Measurements from ENCODE around the gene CARD11.
"Not testable (repeated sequence)": the region's sequence is repeated elsewhere in the genome, so short reads cannot be mapped to it uniquely, and the experiment has no call there.

The CARD11 gene

GRCh38 chr7:3063016-3063753 is 19.5 kb upstream of the CARD11 start:
- peak; percentile 63 for DNase-seq

DNA sequence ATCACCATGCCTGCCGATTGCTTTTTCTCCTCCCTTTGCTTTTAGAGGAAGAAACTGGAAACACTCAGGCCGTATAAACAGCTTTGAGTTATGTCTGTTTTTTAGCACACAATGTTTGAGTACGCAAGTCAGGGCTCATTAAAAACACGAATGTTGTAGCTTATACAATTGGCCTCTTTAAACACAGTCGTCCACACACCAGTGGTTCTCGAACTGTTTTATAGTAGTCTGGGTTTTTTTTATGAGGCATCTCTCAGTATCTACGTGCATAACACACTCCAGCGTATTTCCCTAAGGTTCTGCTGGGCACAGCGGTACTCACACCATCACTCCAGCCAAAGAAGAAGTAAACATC is 13.4 kb upstream of the CARD11 start:
- DNase-seq = no peak

- no peak for DNase-seq
Observed at GRCh38 chr7:3056234-3057065, 12.8 kb upstream of the CARD11 start.

DNA sequence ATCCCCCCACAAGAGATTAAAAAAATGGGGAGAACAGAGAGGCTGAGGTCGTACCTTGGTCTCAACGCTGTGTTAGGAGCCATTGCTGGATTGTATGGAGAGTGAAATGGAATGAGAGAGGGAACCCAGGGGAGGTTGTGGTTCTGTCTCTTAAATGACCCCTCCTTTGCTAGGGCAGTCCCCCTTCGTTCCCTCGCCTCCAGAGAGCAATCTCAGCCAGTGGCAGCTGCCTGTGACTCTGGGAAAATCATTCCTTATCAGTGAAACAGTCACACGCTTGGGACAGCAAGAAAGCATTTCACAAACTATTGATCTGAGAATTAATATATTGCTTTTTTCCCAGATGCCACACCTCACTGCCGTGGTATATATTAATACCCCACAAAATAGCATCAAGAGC is 12.0 kb upstream of the CARD11 start:
- DNase-seq = no peak

DNA sequence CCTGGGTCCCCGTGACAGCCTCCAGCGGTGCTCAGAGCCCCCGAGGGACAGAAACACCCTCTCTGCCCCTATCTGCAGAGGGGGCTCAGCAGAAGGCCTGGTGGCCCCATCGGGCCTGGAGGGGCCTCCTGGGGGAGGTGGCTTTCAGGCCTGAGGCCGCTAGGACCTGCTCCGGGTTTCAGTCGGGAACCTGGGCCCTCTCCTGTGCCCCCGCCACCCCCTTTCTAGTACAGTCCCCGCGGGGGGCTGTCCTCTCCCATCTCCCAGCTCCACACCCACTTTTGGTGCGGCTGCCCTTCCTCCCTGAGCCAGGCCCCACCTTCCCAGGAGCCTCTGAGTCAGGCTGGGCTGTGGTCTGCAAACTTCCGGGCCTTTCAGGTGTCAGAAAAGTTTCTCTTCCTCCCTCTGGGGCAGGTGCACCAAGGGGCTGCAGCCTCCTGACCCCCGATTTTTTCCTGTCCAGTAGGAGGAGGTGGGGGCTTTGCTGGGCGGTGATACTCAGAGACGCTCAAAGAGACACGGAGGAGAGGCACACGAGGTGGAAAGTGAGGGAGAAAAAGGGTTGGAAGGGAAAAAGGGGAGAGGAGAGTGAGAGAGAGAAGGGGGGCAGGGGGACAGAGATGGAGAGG is 692 bp downstream of the CARD11 start:
- peak; percentile 61 for DNase-seq

DNA sequence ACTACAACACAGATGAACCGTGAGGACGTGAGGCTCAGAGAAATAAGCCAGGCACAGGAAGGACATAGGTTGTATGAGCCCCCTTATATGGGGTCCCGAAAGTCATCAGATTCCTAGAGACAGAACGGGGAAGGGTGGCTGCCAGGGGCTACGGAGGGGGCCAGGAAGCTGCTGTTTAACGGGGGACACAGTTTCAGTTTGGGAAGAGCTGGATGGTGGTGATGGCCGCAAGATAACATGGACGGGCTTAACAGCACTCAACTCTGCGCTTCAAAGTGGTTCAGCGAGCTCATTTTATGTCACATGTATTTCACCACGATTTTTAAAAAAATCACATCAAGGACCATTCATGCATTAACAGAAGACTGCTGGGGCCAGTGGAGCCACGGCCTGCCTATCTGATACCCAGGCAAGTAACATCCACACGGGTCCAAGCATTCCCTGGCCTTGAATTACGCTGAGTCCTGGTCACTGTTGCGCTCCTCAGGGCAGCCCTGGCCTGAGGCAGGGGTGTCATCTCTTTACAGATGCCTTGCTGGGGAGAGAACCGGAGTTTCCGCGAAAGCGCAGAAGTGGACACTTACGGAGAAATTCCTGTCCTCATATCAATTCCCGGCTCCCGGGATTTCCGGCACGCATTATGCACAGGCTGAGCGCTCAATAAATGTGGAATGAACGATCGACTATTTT is 1.5 kb downstream of the CARD11 start:
- DNase-seq = no peak

DNA sequence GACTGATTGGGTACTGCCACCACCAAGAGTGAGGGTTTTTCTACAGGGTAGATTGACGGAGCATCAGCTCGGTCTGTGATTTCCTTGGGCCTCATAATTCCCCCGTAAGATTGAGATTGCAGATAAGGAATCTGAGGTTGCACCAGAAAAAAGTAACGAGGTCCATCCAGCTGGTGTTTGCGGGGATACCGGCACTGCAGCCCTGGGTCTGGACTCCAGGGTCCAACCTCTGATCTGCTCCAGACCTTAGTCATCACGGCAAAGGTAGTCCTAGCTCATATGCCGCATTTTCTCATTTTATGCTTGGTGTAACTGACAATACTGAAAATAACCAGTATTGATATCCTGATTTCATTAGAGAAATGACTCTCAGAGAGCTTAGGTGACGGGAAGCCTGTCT is 3.9 kb downstream of the CARD11 start:
- DNase-seq = no peak

DNA sequence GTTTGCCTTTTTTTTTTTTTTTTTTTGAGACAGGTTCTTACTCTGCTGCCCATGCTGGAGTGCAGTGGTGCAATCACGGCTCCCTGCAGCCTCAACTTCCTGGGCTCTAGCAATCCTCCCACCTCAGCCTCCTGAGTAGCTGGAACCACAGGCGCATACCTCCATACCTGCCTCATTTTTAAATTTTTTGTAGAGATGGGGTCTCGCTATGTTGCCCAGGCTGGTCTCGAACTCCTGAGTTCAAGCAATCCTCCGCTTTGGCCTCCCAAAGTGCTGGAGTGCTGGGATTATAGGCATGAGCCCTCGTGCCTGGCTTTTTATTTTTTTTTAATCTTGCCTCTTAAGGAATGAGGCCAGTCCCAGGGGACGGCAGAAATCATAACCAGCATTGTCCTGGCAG is 5.7 kb downstream of the CARD11 start:
- not testable (repeated sequence) for DNase-seq

DNA sequence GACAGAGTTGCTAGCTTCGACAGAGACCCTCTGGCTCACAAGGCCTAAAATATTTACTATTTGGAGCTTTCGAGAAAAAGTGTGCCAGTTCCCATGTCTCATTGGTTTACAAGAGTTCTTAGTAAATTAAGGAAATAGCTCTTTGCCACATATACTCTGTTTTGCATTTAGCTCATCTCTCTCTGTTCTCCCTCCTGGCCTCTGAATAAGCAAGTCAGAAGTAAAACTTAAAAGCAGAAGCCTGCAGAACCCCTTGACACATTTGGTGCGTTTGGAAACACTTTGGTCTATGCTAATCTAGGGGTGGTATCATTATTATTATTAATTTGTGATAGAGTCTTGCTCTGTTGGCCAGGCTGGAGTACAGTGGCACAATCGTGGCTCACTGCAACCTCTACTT is 6.4 kb downstream of the CARD11 start:
- DNase-seq = no peak

GRCh38 chr7:3034591-3035150 is 9.0 kb downstream of the CARD11 start:
- DNase-seq = no peak

DNA sequence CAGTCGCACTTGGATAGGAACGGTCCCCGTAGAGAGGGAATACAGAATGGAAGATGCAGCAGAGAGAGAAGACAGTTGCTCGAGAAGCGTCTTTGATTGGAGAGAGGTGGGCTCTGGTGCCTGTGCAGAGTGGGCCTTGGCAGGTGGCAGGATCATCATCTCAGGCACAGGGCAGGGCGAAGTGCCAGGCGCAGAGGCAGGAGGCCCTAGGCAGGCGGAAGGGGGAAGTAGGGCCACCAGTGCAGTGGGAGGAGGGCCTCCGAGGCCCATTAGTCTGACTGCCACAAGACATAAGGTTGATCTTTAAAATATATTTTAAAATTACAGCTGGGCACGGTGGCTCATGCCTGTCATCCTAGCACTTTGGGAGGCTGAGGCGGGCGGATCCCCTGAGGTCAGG is 10.1 kb downstream of the CARD11 start:
- DNase-seq = no peak

- no peak for DNase-seq
Observed at GRCh38 chr7:3033136-3033535, 10.5 kb downstream of the CARD11 start.

- no peak for DNase-seq
Observed at GRCh38 chr7:3032256-3032655, 11.4 kb downstream of the CARD11 start.

GRCh38 chr7:3029138-3029537 is 14.5 kb downstream of the CARD11 start:
- no peak for DNase-seq

DNA sequence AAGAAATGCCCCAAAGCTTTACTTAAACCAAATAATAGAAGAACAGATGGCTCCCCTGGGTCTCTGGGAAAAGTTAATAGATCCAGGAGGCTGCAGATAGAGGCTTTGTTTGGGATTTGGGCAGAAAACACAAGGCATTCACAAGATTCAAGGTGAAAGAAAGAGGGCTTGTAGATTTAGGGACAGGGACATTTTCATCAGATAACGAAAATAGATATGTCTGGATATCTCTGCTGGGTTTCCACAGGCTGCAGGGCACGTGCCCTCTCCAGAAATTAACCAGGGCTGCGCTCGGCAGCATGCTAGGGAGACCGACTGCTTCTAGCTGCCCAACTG is 14.9 kb downstream of the CARD11 start:
- DNase-seq = no peak

- peak; percentile 25 for DNase-seq
Observed at GRCh38 chr7:3028071-3028757, 15.5 kb downstream of the CARD11 start.

DNA sequence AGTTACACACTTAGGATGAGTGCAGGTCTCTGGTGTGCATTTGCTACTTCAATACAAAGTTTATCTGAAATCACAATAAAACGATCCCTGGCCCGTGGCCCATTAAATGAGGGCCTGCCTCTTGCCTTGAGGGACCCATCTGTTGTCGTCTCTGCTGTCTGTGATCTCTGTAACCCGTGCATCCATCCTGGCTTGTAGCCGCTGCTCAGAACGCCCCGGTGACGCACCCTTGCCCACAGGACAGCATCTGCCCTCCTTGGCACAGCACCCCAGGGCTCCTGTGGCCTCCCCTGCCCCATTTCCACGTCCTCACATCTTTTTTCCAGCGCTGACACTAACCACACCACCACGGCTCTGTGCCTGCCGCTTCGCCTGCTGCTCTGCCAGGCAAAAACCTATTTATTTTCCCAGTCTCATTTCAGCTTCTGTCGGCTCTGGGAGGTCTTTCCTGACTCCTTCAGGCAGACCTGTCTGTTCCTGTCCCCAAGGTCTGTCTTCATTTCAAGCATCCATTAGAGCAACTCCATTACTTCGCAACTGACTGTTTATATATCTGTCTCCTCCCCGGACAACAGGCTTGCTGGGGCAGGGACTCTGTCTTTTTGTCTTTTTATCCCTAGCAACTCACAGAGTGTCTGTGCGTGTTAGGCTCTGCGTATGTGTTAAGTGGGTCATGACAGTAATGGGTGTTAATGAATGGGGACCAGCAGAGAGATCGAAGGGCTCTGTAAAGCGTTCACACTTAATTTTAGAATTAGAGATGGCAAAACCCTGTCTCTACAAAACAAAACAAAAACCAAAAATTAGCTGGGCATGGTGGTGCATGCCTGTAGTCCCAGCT is 16.4 kb downstream of the CARD11 start:
- DNase-seq = no peak

DNA sequence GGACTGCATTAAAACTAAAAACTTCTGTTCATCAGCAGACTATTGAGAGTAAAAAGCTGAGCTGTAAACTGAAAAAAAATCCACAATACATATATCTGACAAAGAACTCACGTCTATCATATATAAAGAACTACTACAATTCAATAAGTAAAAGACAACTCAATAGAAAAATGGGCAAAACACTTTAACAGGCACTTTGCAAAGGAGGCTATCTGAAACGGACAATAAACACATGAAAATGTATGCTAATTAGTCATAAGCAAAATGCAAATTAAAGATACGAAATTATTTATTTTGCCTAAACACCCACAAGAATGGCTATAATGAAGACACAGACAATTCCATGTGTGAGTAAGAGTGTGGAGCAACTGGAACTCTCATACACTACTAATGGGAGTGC is 18.1 kb downstream of the CARD11 start:
- no peak for DNase-seq

DNA sequence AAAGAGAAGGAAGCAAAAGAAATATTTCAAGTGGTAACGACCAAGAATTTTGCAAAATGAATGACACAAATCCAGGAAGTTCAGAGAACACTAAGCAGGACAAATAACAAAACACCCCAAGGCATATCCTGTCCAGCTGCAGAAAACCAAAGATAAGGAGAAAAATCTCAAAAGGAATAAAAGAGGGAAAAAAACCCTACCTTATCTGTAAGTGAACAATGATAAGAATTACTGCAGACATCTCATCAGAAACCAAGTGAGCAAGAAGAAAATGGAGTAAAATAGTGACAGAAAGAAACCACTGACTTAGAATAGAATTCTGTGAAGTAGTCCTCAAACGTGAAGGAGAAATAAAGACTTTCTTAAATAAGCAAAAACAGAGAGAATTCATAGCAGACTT is 21.8 kb downstream of the CARD11 start:
- no peak for DNase-seq

DNA sequence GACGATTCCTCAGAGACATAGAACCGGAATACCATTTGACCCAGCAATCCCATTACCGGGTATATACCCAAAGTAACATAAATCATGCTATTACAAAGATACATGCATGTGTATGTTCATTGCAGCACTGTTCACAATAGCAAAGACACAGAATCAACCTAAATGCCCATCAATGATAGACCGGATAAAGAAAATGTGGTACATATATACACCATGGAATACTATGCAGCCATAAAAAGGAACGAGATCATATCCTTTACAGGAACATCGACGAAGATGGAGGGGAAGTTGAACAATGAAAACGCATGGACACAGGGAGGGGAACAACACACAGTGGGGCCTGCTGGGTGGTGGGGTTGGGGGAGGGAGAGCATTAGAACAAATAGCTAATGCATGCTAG is 22.4 kb downstream of the CARD11 start:
- not testable (repeated sequence) for DNase-seq

DNA sequence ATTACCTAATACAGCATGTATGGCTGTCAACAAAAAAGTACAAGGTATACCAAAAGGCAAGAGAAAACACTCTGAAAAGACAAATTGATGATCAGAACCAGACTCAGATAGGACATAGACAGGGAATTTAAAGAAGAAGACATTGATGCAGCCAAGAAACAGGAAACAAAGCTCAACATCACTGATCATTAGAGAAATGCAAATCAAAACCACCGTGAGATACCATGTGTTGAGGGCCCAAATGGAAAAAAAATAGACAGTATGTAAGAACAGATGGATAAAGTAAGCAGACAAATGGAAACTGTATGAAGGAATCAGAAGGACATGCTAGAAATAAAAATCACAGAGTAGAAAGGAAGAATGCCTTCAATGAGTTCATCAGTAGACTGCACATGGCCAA is 23.3 kb downstream of the CARD11 start:
- DNase-seq = no peak

- no peak for DNase-seq
Observed at GRCh38 chr7:3019801-3020200, 23.9 kb downstream of the CARD11 start.
